Peyer's patch (tissue), 4 donors: ENCODE results near the gene KCNJ13. TPM values are rescaled to one million over a fixed set of nuclear protein-coding genes. Genes with fewer than 3 reads are reported as not detected.

Experiments used
- DNase-seq, 3 donors: peaks; one replicate each; pipeline ENCODE4 v3.0.0-alpha.2; 2017 to 2019
- H3K27ac ChIP-seq, 4 donors: fragments of 200-600 bp; sonication (generic); one replicate each; pipeline ENCODE4 v1.5.1; 2016 to 2019
- H3K27me3 ChIP-seq, 2 donors: fragments of 200-600 bp; sonication (generic); one replicate each; pipeline ENCODE4 v1.5.1; 2019
- H3K36me3 ChIP-seq, 3 donors: fragments of 200-600 bp; sonication (generic); one replicate each; pipeline ENCODE4 v1.5.1; 2016 to 2019
- H3K4me1 ChIP-seq, 4 donors: fragments of 200-600 bp; sonication (generic); one replicate each; pipeline ENCODE4 v1.5.1; 2016 to 2019
- H3K4me3 ChIP-seq, 4 donors: fragments of 200-600 bp; sonication (generic); 1 replicate in 3 of 4; 2 replicates in 1 of 4; pipeline ENCODE4 v1.5.1; 2016 to 2019; ENCODE audit warnings: mild to moderate bottlenecking in 1 of 4
- H3K9me3 ChIP-seq, 4 donors: fragments of 200-600 bp; sonication (generic); one replicate each; pipeline ENCODE4 v1.5.1; 2016 to 2019; ENCODE audit warnings: mild to moderate bottlenecking in 1 of 4
- POLR2A ChIP-seq, 2 donors: fragments of 450-650 bp; IDR thresholded peaks; one replicate each; pipeline ENCODE4 v1.5.1; 2017; ENCODE audit warnings: antibody characterized with exemption in 2 of 2, mild to moderate bottlenecking in 2 of 2, moderate library complexity in 2 of 2
- total RNA-seq, 4 donors: library from RNA; depleted of rRNA; stranded (reverse); fragments of >200 nt; gene quantifications; one replicate each; pipeline ENCODE4 v1.1.0, GENCODE V29; 2016
- TF ChIP-seq, protein P1 (sequence below), 6 experiments: fragments of 450-650 bp in 4 of 6; fragments of 200-600 bp in 2 of 6; sonication (generic) in 1 of 6; IDR thresholded peaks; one replicate each; pipeline ENCODE4 v1.5.1; 2017 to 2019; ENCODE audit warnings: antibody characterized with exemption in 6 of 6, mild to moderate bottlenecking in 3 of 6, moderate library complexity in 1 of 6

The KCNJ13 gene
- 100 to 1,000 TPM in 2 of 4 donors, 10 to 100 TPM in 2; 21.5 to 390 (median 155) TPM for total RNA-seq

DNA sequence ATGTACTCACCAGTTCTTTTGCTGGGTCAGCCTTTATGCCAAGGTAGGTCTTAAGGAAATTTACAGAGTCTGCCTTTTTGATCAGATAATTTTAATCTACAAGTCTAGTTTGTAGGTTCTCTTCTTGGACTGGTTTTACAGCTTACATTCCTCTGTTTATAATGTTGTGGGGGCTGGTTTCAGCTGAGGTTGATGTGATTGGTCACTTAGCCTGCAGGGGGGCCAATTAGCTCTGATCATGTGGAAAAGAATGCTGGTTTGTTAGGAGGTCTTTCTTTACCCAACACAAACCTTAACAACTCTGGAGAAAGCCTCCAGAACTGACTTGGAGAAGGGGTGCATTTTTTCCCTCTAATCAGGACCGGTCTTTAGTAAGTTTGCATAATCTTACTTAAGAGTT lies at the start of gene KCNJ13:
Gene KCNJ13 (minus strand): TSS at position 131 of the 400 bp plus-strand sequence. CDS start 5,203 bp downstream, outside the sequence.
- no peak for DNase-seq
- Histone ChIP-seq H3K27me3 (no peaks in the 10 kb centered on the region), H3K4me1 (peaks cover 0 to 29% (median 0%) of the 10 kb centered on the region in 4 donors), H3K36me3 (peaks cover 0 to under 1% (median 0%) of the 10 kb centered on the region in 3 donors), H3K27ac (peak within 1 kb of the TSS in 2 of 4 donors; percentile 13 to 42), H3K9me3 (no peaks in the 10 kb centered on the region), H3K4me3 (peak within 1 kb of the TSS in 3 of 4 donors; percentile 7 to 48 (median 34))
- TF ChIP-seq, protein P1, sequence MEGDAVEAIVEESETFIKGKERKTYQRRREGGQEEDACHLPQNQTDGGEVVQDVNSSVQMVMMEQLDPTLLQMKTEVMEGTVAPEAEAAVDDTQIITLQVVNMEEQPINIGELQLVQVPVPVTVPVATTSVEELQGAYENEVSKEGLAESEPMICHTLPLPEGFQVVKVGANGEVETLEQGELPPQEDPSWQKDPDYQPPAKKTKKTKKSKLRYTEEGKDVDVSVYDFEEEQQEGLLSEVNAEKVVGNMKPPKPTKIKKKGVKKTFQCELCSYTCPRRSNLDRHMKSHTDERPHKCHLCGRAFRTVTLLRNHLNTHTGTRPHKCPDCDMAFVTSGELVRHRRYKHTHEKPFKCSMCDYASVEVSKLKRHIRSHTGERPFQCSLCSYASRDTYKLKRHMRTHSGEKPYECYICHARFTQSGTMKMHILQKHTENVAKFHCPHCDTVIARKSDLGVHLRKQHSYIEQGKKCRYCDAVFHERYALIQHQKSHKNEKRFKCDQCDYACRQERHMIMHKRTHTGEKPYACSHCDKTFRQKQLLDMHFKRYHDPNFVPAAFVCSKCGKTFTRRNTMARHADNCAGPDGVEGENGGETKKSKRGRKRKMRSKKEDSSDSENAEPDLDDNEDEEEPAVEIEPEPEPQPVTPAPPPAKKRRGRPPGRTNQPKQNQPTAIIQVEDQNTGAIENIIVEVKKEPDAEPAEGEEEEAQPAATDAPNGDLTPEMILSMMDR (IDR thresholded peaks at IDR 0.05): peak in 2 of 6 experiments; percentile 4 to 15
- peak; percentile 27 to 53 for TF ChIP-seq POLR2A (IDR thresholded peaks at IDR 0.05)

DNA sequence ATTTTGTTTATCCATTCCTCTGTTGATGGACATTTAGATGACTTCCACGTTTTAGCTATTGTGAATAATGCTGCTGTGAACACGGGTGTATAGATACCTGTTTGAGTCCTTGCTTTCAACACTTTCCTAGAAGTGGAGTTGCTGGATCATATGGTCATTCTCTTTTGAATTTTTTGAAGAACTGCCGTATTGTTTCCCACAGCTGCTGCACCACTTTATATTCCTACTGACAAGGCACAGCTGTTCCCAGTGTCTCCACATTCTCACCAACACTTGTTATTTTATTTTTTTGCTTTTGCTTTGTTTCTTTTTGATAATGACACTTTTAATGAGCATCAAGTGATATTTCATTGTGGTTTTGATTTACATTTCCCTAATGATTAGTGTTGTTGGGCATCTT lies 41.4 kb upstream of the KCNJ13 start:
- Histone ChIP-seq H3K9me3 (no peaks in the 10 kb centered on the region), H3K4me1 (no peaks in the 10 kb centered on the region), H3K36me3 (peaks cover 0 to 90% (median 0%) of the 10 kb centered on the region in 3 donors), H3K27me3 (no peaks in the 10 kb centered on the region), H3K4me3 (no peak overlapping the region), H3K27ac (no peak overlapping the region)
- DNase-seq: no peak
- TF ChIP-seq POLR2A (IDR thresholded peaks at IDR 0.05): no peak
- TF ChIP-seq, protein P1 (IDR thresholded peaks at IDR 0.05): no peak

DNA sequence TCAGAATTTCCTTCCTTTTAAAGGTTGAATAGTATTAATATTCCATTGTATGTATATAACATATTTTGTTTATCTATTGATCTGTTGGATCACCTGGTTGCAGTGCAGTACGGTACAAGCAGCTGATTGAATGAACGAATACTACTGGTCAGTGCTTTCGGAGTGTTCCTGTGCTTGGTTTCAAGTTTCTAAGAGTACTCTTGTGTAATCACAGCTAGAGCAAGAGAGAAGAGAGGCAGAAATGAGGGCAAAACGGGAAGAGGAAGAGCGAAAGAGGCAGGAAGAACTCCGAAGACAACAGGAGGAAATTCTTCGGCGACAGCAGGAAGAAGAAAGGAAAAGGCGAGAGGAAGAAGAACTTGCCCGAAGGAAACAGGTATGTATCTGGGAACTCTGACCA lies 40.3 kb upstream of the KCNJ13 start:
- Histone ChIP-seq H3K9me3 (no peaks in the 10 kb centered on the region), H3K36me3 (peaks cover 0 to 90% (median 0%) of the 10 kb centered on the region in 3 donors), H3K4me3 (no peak overlapping the region), H3K4me1 (no peaks in the 10 kb centered on the region), H3K27me3 (no peaks in the 10 kb centered on the region), H3K27ac (no peak overlapping the region)
- TF ChIP-seq, protein P1 (IDR thresholded peaks at IDR 0.05): no peak
- TF ChIP-seq POLR2A (IDR thresholded peaks at IDR 0.05): no peak
- DNase-seq: no peak

DNA sequence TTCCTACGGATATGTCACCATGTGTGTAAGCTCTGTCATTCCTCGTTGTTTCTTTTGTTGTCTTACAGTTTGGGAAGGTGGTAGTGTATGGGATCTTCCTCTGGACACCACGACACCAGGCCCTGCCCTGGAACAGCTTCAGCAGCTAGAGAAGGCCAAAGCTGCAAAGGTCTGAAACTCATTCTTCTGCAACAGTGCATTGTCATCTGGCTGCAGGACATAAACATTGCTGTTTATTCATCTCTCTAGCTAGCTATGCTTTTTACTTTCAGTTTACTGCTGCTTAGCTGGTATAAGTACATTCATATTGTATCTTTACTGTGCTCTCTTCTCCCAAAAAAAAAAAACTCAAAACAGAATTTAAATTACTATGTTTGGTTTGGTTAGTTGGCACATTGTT lies 39.2 kb upstream of the KCNJ13 start:
- Histone ChIP-seq H3K27ac (no peak overlapping the region), H3K36me3 (peaks cover 0 to 89% (median 0%) of the 10 kb centered on the region in 3 donors), H3K9me3 (no peaks in the 10 kb centered on the region), H3K4me3 (no peak overlapping the region), H3K27me3 (no peaks in the 10 kb centered on the region), H3K4me1 (no peaks in the 10 kb centered on the region)
- DNase-seq: no peak
- TF ChIP-seq, protein P1 (IDR thresholded peaks at IDR 0.05): no peak
- no peak for TF ChIP-seq POLR2A (IDR thresholded peaks at IDR 0.05)

DNA sequence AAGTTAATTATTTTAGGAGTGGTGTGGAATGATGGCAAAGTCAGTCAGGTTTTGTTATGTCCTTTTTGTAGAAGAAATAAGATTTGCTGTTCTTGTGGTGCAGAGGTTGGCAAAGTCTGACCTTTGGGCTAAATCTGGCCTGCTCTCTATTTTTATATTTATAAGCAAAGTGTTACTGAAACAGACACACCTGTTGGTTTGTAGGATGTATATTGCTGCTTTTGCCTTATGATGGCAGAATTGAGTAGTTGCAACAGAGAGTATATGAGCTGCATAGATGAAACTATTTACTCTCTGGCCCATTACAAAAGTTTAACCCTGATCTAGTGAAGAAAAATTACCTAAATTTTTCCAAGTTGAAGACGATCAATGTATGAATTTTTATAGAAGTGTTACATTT lies 34.1 kb upstream of the KCNJ13 start:
- Histone ChIP-seq H3K9me3 (no peaks in the 10 kb centered on the region), H3K36me3 (peaks cover 0 to 84% (median 0%) of the 10 kb centered on the region in 3 donors), H3K27ac (no peak overlapping the region), H3K27me3 (no peaks in the 10 kb centered on the region), H3K4me3 (no peak overlapping the region), H3K4me1 (no peaks in the 10 kb centered on the region)
- TF ChIP-seq POLR2A (IDR thresholded peaks at IDR 0.05): no peak
- TF ChIP-seq, protein P1 (IDR thresholded peaks at IDR 0.05): no peak
- DNase-seq: no peak
